GM18499 (cell line): ENCODE measurements around the gene SRPRB.

Source experiments
- ATAC-seq: cut with Tn5 transposase; IDR thresholded peaks from one replicate; pipeline ENCODE4 v1.9.1; 2021; ENCODE audit warnings: moderate number of reproducible peaks; ENCODE audit not compliant: insufficient read depth, unreplicated experiment

SRPRB gene

GRCh38 chr3:133805702-133806475, at the start of gene SRPRB:
Gene SRPRB (plus strand): TSS chr3:133805815. CDS start chr3:133805849, 34 bp downstream.
- peak; percentile 93 for ATAC-seq

GRCh38 chr3:133756716-133757694, 48.6 kb upstream of the SRPRB start:
- no peak for ATAC-seq

GRCh38 chr3:133757701-133758567, 47.7 kb upstream of the SRPRB start:
- ATAC-seq = no peak

GRCh38 chr3:133758568-133758928, 47.1 kb upstream of the SRPRB start:
- no peak for ATAC-seq

GRCh38 chr3:133758964-133759739, 46.5 kb upstream of the SRPRB start:
- ATAC-seq = no peak

GRCh38 chr3:133759740-133760305, 45.8 kb upstream of the SRPRB start:
- ATAC-seq = no peak

- ATAC-seq = no peak
These were observed 44.7 kb upstream of the SRPRB start for GRCh38 chr3:133760916-133761315.

- ATAC-seq = no peak
These were observed 43.8 kb upstream of the SRPRB start for GRCh38 chr3:133761605-133762484.

GRCh38 chr3:133762539-133762938, 43.1 kb upstream of the SRPRB start:
- no peak for ATAC-seq

- no peak for ATAC-seq
These were observed 41.6 kb upstream of the SRPRB start for GRCh38 chr3:133763797-133764683.

- ATAC-seq = no peak
These were observed 40.4 kb upstream of the SRPRB start for GRCh38 chr3:133765256-133765655.

GRCh38 chr3:133767607-133768006, 38.0 kb upstream of the SRPRB start:
- ATAC-seq = no peak

GRCh38 chr3:133769536-133769935, 36.1 kb upstream of the SRPRB start:
- no peak for ATAC-seq

- no peak for ATAC-seq
These were observed 31.9 kb upstream of the SRPRB start for GRCh38 chr3:133773732-133774131.

GRCh38 chr3:133775309-133775708, 30.3 kb upstream of the SRPRB start:
- ATAC-seq = no peak

- ATAC-seq = no peak
These were observed 29.8 kb upstream of the SRPRB start for GRCh38 chr3:133775835-133776234.

- ATAC-seq = no peak
These were observed 28.7 kb upstream of the SRPRB start for GRCh38 chr3:133776794-133777438.
